T-helper 17 cell (primary cell): ENCODE measurements around the gene CDK5RAP2. TPM values are rescaled to one million over a fixed set of nuclear protein-coding genes. Genes with fewer than 3 reads are reported as not detected.

ENCODE experiments used
- ATAC-seq: fragments of 150-1000 bp; cut with Tn5 transposase; 2 replicates; pipeline ENCODE4 v1.10.0; 2021; ENCODE audit warnings: mild to moderate bottlenecking, moderate library complexity
- DNase-seq, 3 donors: peaks; one replicate each; pipeline versions ENCODE4 v3.0.0 to v3.0.0-alpha.2; 2020 to 2021
- H3K9me3 ChIP-seq: one replicate; pipeline ENCODE4 v1.7.0; 2013; ENCODE audit warnings: low read length, mild to moderate bottlenecking; ENCODE audit not compliant: control insufficient read depth, poor library complexity, severe bottlenecking
- H3K27ac Mint-ChIP-seq: one replicate; pipeline ENCODE4 v1.8.0; 2022; ENCODE audit warnings: mild to moderate bottlenecking, moderate library complexity, mixed read lengths
- H3K27me3 Mint-ChIP-seq: one replicate; pipeline ENCODE4 v1.8.0; 2022; ENCODE audit warnings: mixed read lengths
- H3K36me3 Mint-ChIP-seq: one replicate; pipeline ENCODE4 v1.8.0; 2022; ENCODE audit warnings: low read depth, mixed read lengths
- H3K4me1 Mint-ChIP-seq: one replicate; pipeline ENCODE4 v1.8.0; 2022; ENCODE audit warnings: mild to moderate bottlenecking, mixed read lengths
- H3K4me3 Mint-ChIP-seq: one replicate; pipeline ENCODE4 v1.8.0; 2022; ENCODE audit warnings: mild to moderate bottlenecking, moderate library complexity, mixed read lengths
- total RNA-seq, 4 donors: library from RNA in 2 of 4; stranded (reverse) in 2 of 4; gene quantifications; one replicate each; pipeline ENCODE4 v1.2.3 and lab custom pipeline; 2022 to 2026

Gene CDK5RAP2
- total RNA-seq, 2 donors from 2014 or later: 59.5 to 68.1 TPM

DNA sequence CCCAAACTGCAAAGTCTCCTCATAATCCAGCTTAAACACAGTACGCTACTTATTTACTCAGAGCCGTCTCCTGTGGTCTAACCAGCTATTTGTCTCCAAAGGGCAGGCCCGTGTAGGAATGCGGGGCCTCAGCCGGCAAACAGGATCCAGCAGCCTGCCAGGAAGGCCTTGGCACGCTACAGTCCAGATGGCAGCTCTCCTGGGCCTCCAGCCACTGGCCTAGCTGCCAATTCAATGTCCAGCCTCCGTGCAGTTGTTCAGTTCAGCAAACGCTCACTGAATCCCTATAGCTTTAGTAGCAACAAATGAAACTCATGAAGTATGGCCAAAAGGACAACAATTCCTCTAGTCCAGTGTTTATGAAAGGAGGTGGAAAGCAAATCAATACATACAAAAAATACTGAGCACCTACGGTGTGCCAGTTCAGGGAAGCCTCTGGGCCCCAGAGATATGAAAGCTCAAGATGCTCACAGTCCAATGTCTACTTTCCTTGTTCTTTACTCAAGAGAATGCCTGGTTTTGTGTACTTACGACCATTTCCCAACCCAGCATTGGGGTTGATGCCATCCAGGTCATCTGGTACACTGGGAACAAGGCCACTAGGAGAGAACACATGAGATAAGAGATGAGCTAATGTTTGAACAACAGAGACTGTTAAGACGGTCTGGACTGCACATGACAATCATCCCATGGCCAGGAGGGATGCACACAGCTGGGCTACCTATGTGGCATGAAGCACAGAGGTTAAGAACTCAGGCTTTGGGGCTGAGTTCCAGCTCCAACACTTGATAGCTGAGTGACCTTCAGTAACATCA, 8.3 kb downstream of the CDK5RAP2 start:
- DNase-seq (no peak), ATAC-seq (no peak)
- Mint-ChIP-seq H3K4me1 (peaks cover 22% of the 10 kb centered on the region), H3K4me3 (no peak overlapping the region), H3K27ac (no peak overlapping the region), H3K36me3 (peaks cover 10% of the 10 kb centered on the region), H3K27me3 (no peaks in the 10 kb centered on the region)
- H3K9me3 ChIP-seq: no peaks in the 10 kb centered on the region

GRCh38 chr9:120570296-120570695, 9.7 kb downstream of the CDK5RAP2 start:
- Mint-ChIP-seq H3K36me3 (peaks cover 17% of the 10 kb centered on the region), H3K27ac (no peak overlapping the region), H3K4me3 (no peak overlapping the region), H3K4me1 (peaks cover 25% of the 10 kb centered on the region), H3K27me3 (no peaks in the 10 kb centered on the region)
- H3K9me3 ChIP-seq: no peaks in the 10 kb centered on the region
- DNase-seq: no peak
- no peak for ATAC-seq

GRCh38 chr9:120569556-120569955, 10.4 kb downstream of the CDK5RAP2 start:
- H3K27me3 Mint-ChIP-seq: no peaks in the 10 kb centered on the region
- DNase-seq (no peak), ATAC-seq (no peak)
- H3K4me1 Mint-ChIP-seq: peaks cover 29% of the 10 kb centered on the region
- H3K4me3 Mint-ChIP-seq: no peak overlapping the region
- H3K9me3 ChIP-seq: no peaks in the 10 kb centered on the region
- peaks cover 23% of the 10 kb centered on the region for H3K36me3 Mint-ChIP-seq
- H3K27ac Mint-ChIP-seq: peak overlapping the region; percentile 82

- peaks cover 26% of the 10 kb centered on the region for H3K4me1 Mint-ChIP-seq
- ATAC-seq: no peak
- DNase-seq: no peak
- H3K27ac Mint-ChIP-seq: peak overlapping the region; percentile 82
- H3K27me3 Mint-ChIP-seq: no peaks in the 10 kb centered on the region
- no peaks in the 10 kb centered on the region for H3K9me3 ChIP-seq
- peaks cover 23% of the 10 kb centered on the region for H3K36me3 Mint-ChIP-seq
- no peak overlapping the region for H3K4me3 Mint-ChIP-seq
Observed at GRCh38 chr9:120568816-120569215, 11.2 kb downstream of the CDK5RAP2 start.

DNA sequence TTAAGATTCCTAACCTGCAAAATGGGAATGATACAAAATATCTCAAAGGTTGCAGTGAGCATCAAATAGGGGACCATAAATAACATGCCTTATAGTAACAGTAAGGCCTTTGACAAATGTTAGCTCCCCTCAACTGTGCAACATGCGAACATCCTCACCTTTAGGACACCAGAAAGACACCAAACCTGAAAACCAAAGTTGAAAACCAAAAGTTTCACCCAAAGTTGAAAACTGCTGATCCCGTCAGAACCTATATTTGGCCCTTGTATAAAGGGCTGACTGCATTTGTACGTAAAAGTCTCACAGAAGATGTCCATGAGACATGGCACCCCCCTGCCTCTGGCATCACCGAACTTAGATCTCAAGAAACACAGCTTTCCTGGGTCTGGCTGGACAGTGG, 12.1 kb downstream of the CDK5RAP2 start:
- ATAC-seq (no peak), DNase-seq (no peak)
- Mint-ChIP-seq H3K4me1 (peaks cover 27% of the 10 kb centered on the region), H3K4me3 (no peak overlapping the region), H3K27ac (no peak overlapping the region), H3K27me3 (no peaks in the 10 kb centered on the region), H3K36me3 (peaks cover 25% of the 10 kb centered on the region)
- H3K9me3 ChIP-seq: no peaks in the 10 kb centered on the region

DNA sequence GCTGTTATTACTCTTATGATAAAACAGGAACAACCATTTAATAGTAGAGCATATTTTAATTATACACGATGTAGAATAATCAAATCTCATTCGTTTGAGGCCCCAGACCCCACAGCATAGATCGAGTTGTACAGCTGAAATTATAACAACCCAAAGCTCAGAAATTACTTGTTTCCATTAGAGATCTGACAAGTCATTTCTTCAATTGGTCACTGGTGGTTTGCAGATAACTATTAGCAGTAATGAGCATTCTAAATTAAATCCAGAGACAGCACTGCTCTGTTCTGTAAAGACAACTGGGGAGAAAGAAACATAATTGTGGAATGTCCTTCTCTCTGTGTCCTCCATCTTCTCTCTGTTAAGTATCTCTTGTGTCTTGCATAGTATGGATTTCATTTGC, 12.9 kb downstream of the CDK5RAP2 start:
- DNase-seq (no peak), ATAC-seq (no peak)
- Mint-ChIP-seq H3K36me3 (peaks cover 31% of the 10 kb centered on the region), H3K27ac (no peak overlapping the region), H3K4me1 (peaks cover 35% of the 10 kb centered on the region), H3K27me3 (no peaks in the 10 kb centered on the region), H3K4me3 (no peak overlapping the region)
- H3K9me3 ChIP-seq: no peaks in the 10 kb centered on the region

- Mint-ChIP-seq H3K27ac (peak overlapping the region; percentile 27), H3K36me3 (peaks cover 27% of the 10 kb centered on the region), H3K27me3 (no peaks in the 10 kb centered on the region), H3K4me1 (peaks cover 34% of the 10 kb centered on the region), H3K4me3 (no peak overlapping the region)
- DNase-seq (no peak), ATAC-seq (no peak)
- H3K9me3 ChIP-seq: no peaks in the 10 kb centered on the region
Observed at GRCh38 chr9:120564589-120564988, 15.4 kb downstream of the CDK5RAP2 start.

DNA sequence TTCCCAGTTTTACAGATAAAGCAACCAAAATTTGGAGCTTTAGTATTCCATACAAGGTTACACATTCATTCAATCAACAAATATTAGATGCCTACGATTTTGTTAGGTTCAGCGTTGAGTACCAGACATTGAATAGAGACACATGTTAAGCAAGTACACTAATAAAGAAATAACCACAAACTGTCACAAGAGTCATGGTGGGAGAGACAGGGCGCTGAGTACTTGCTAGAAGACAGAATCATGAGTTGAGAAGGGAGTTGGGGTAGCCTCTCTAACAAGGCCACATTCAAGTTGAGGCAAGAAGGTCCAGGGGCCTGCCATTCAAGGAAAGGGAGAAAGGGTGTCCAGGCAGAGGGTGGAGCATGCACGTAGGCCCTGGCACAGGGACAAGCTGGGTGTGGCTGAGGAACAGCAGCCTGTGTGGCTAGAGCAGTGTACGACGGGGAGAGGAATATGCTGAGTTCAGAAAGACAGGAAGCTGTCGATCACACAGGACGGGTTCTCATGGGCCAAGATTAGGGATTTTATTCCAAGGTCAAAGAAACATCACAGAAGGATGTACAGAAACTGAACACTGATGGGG, 17.0 kb downstream of the CDK5RAP2 start:
- DNase-seq (no peak), ATAC-seq (no peak)
- H3K9me3 ChIP-seq: no peaks in the 10 kb centered on the region
- H3K4me3 Mint-ChIP-seq: no peak overlapping the region
- H3K27ac Mint-ChIP-seq: no peak overlapping the region
- H3K27me3 Mint-ChIP-seq: no peaks in the 10 kb centered on the region
- peaks cover 25% of the 10 kb centered on the region for H3K36me3 Mint-ChIP-seq
- peaks cover 33% of the 10 kb centered on the region for H3K4me1 Mint-ChIP-seq

DNA sequence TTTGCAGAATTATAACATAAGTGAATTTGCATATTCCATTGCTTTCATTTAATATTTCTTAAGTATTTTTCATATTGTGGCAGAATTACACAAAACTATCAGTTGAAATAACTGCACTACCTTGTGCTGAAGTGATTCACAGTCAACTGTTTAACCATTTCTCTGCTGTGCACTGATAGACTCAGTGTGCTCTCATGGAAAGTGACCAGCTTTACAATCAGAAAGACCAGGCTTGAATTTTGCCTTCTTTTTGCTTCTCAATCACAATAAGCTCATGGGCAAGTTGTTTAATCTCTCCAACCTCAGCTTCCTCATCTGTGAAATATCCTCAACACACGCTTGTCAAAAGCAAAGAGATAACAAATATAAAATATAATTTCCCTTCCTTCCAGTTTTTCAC, 18.3 kb downstream of the CDK5RAP2 start:
- Mint-ChIP-seq H3K4me1 (peaks cover 31% of the 10 kb centered on the region), H3K27me3 (no peaks in the 10 kb centered on the region), H3K36me3 (peaks cover 25% of the 10 kb centered on the region), H3K4me3 (no peak overlapping the region), H3K27ac (peak overlapping the region; percentile 61)
- peaks cover 3% of the 10 kb centered on the region for H3K9me3 ChIP-seq
- no peak for DNase-seq
- no peak for ATAC-seq

- H3K27me3 Mint-ChIP-seq: no peaks in the 10 kb centered on the region
- H3K4me3 Mint-ChIP-seq: no peak overlapping the region
- peaks cover 3% of the 10 kb centered on the region for H3K9me3 ChIP-seq
- peaks cover 15% of the 10 kb centered on the region for H3K36me3 Mint-ChIP-seq
- H3K27ac Mint-ChIP-seq: no peak overlapping the region
- no peak for DNase-seq
- peaks cover 19% of the 10 kb centered on the region for H3K4me1 Mint-ChIP-seq
- ATAC-seq: no peak
Observed at GRCh38 chr9:120559546-120559945, 20.4 kb downstream of the CDK5RAP2 start.

GRCh38 chr9:120558454-120558853, 21.5 kb downstream of the CDK5RAP2 start:
- H3K27me3 Mint-ChIP-seq: no peaks in the 10 kb centered on the region
- no peak overlapping the region for H3K27ac Mint-ChIP-seq

GRCh38 chr9:120557205-120557604, 22.8 kb downstream of the CDK5RAP2 start:
- Mint-ChIP-seq H3K4me1 (peaks cover 10% of the 10 kb centered on the region), H3K4me3 (no peak overlapping the region), H3K36me3 (peaks cover 7% of the 10 kb centered on the region), H3K27me3 (no peaks in the 10 kb centered on the region), H3K27ac (no peak overlapping the region)
- no peak for DNase-seq
- H3K9me3 ChIP-seq: peaks cover 3% of the 10 kb centered on the region
- ATAC-seq: no peak

More at GRCh38 chr9:120558454-120558853, 21.5 kb downstream of the CDK5RAP2 start:
- ATAC-seq (no peak), DNase-seq (no peak)
- H3K4me3 Mint-ChIP-seq: no peak overlapping the region
- H3K9me3 ChIP-seq: peaks cover 3% of the 10 kb centered on the region
- H3K4me1 Mint-ChIP-seq: peaks cover 19% of the 10 kb centered on the region
- peaks cover 15% of the 10 kb centered on the region for H3K36me3 Mint-ChIP-seq

DNA sequence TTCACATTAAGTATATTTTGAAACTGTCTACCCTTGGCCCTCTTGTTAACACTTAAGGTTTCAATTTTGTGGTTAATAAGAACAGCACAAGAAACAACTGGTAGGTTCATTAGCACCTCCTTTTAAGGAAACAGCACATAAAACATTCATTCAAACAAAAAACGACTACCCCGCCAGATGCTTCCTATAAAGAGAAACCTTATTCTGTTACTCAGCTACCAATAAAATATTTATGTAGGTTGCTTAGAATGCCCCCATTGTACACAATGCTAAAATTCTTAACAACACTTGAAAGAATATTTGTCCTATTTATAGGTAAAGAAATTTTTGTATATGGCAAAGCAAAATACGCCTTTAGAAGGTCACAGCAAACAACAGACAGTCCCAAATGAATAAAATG, 23.2 kb downstream of the CDK5RAP2 start:
- ATAC-seq (no peak), DNase-seq (no peak)
- H3K9me3 ChIP-seq: peaks cover 3% of the 10 kb centered on the region
- Mint-ChIP-seq H3K27ac (no peak overlapping the region), H3K36me3 (peaks cover 7% of the 10 kb centered on the region), H3K27me3 (no peaks in the 10 kb centered on the region), H3K4me1 (peaks cover 7% of the 10 kb centered on the region), H3K4me3 (no peak overlapping the region)

DNA sequence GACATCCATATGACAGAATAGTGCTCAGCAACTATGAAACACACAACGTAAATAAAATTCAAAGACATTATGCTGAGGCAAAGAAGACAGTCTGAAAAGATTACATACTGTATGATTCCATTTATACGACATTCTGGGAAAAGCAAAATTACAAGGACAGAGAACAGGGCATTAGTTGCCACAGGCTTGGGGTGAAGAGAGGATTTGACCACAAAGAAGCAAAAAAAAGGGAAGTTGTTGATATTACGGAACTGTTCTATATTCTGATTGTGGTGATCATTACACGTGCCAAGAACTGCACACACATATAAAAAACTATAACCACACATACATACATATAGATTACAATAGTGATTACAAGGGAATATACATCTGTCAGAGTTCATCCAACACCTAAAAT, 24.1 kb downstream of the CDK5RAP2 start:
- no peak for DNase-seq
- Mint-ChIP-seq H3K36me3 (peaks cover 7% of the 10 kb centered on the region), H3K4me1 (peaks cover 8% of the 10 kb centered on the region), H3K27ac (no peak overlapping the region), H3K27me3 (no peaks in the 10 kb centered on the region), H3K4me3 (no peak overlapping the region)
- no peak for ATAC-seq
- peaks cover 3% of the 10 kb centered on the region for H3K9me3 ChIP-seq
